GM23338 (cell line): ENCODE results near the gene WWOX.

ENCODE experiments used
- CREB1 ChIP-seq: fragments of 250-450 bp; sonication (Bioruptor Pico); IDR thresholded peaks from 2 replicates; pipeline ENCODE4 v1.5.0; 2020; ENCODE audit warnings: low read depth, mild to moderate bottlenecking, moderate library complexity
- CTCF ChIP-seq, 2 experiments: fragments of 200-600 bp in 1 of 2; sonication (generic) in 1 of 2; conservative IDR thresholded peaks; 2 replicates each; pipeline versions ENCODE4 v1.5.1 to v1.6.1; 2016 to 2017; ENCODE audit warnings: antibody characterized with exemption in 2 of 2, low read depth in 2 of 2, mild to moderate bottlenecking in 2 of 2, moderate library complexity in 1 of 2
- EZH2 ChIP-seq: fragments of 200-600 bp; sonication (generic); IDR thresholded peaks from one replicate; pipeline ENCODE4 v1.8.0; 2017; ENCODE audit warnings: antibody characterized with exemption, mild to moderate bottlenecking, low read depth; ENCODE audit not compliant: unreplicated experiment
- EZH2phosphoT487 ChIP-seq: fragments of 200-600 bp; sonication (generic); IDR thresholded peaks from one replicate; pipeline ENCODE4 v1.8.1; 2018; ENCODE audit warnings: antibody characterized with exemption; ENCODE audit not compliant: unreplicated experiment
- POLR2AphosphoS5 ChIP-seq: IDR thresholded peaks from 2 replicates; pipeline ENCODE4 v1.6.1; 2016; ENCODE audit warnings: antibody characterized with exemption, low read depth
- REST ChIP-seq: IDR thresholded peaks from one replicate; pipeline ENCODE4 v1.6.1; 2018; ENCODE audit warnings: antibody characterized with exemption; ENCODE audit not compliant: unreplicated experiment
- STAT1 ChIP-seq: IDR thresholded peaks from one replicate; pipeline ENCODE4 v1.6.1; 2016; ENCODE audit warnings: antibody characterized with exemption; ENCODE audit not compliant: unreplicated experiment
- ZNF114 ChIP-seq: fragments of 250-450 bp; sonication (Bioruptor Pico); IDR thresholded peaks from 2 replicates; pipeline ENCODE4 v1.5.0; 2020; ENCODE audit warnings: mild to moderate bottlenecking, moderate library complexity
- ZNF331 ChIP-seq: fragments of 250-450 bp; sonication (Bioruptor Pico); IDR thresholded peaks from 2 replicates; pipeline ENCODE4 v1.5.0; 2020; ENCODE audit warnings: low read depth, mild to moderate bottlenecking, moderate library complexity

GRCh38 chr16:78837706-78838105 is 738.3 kb downstream of the WWOX start:
- TF ChIP-seq CTCF (conservative IDR thresholded peaks at IDR 0.05; ENCODE audit: low read depth in 2 of 2): no peak
- TF ChIP-seq POLR2AphosphoS5: no peak
- TF ChIP-seq ZNF331 (CRISPR knock-in tag): no peak
- TF ChIP-seq EZH2phosphoT487: no peak
- no peak for TF ChIP-seq ZNF114 (CRISPR knock-in tag)
- no peak for TF ChIP-seq EZH2
- no peak for TF ChIP-seq REST
- TF ChIP-seq CREB1 (CRISPR knock-in tag): no peak
- TF ChIP-seq STAT1: no peak
